ENCODE measurements around the gene SYNDIG1. TPM values are rescaled to one million over a fixed set of nuclear protein-coding genes. Genes with fewer than 3 reads are reported as not detected.

Gene SYNDIG1
- total RNA-seq, 1 donor from 2014 or later = not detected

- H3K4me3 ChIP-seq (ENCODE audit: low read depth, low read length) = no peak overlapping the region
- DNase-seq (ENCODE audit: low read depth) = no peak
- no peak for FAIRE-seq
- H3K36me3 ChIP-seq (ENCODE audit: control insufficient read depth, insufficient read depth, low read length) = no peaks in the 10 kb centered on the region
- no peaks in the 10 kb centered on the region for H3K27me3 ChIP-seq (ENCODE audit: control insufficient read depth, insufficient read depth, low read length)
- TF ChIP-seq CTCF (IDR thresholded peaks at IDR 0.05; ENCODE audit: insufficient read depth, low read length, severe bottlenecking) = no peak
Measured at GRCh38 chr20:24491041-24491756, 21.8 kb downstream of the SYNDIG1 start.

DNA sequence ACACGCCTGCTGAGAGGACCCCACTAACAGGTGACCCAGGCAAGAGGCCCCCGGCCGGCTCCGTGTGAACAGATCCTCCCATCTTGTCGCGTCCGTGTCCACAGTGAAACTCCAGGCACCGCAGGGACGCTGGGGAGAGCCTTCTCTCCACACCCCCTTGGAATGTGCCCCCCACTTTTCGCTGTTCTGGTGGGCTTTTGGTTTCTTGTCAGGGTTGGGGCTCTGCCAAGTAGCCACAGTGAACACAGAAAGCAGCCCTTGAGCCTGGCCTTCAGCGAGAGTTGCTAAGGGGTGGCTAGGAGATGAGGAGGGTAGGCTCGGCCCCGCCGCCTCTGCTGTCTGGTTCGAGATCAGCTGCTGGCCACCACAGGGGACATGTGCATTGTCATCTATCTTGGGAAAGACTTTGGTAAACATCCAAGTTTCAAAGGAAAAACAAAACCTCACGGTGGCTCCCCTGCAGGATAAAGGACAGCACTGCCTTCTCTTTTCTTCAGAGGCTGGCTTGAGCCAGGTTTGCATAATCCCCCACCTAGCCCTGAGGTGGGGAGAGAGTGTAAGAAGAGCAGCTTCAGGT is 22.7 kb downstream of the SYNDIG1 start:
- DNase-seq (ENCODE audit: low read depth) (no peak), FAIRE-seq (no peak)
- H3K27me3 ChIP-seq (ENCODE audit: control insufficient read depth, insufficient read depth, low read length) = no peaks in the 10 kb centered on the region
- no peak for TF ChIP-seq CTCF (IDR thresholded peaks at IDR 0.05; ENCODE audit: insufficient read depth, low read length, severe bottlenecking)
- no peaks in the 10 kb centered on the region for H3K36me3 ChIP-seq (ENCODE audit: control insufficient read depth, insufficient read depth, low read length)
- H3K4me3 ChIP-seq (ENCODE audit: low read depth, low read length) = no peak overlapping the region

DNA sequence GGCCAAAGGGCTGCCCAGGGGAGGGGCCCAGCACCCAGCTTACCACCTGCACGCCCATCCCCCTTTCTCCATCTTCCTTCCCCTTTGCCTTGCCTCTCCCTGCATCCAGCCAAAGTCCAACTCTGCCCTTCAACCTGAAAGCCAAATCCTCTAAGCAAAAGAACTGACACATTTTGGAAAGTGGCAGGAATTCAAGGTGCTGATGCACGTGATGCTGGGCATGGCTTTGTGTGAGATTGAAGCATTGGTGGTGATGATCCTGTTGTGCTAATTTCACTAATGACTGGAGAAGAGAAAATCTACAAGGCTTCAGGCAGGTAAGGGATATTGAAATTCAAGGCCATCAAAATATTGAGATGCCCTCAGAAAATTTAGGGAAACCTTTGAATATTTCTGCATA is 23.3 kb downstream of the SYNDIG1 start:
- FAIRE-seq (no peak), DNase-seq (ENCODE audit: low read depth) (no peak)
- Histone ChIP-seq H3K27me3 (ENCODE audit: control insufficient read depth, insufficient read depth, low read length) (no peaks in the 10 kb centered on the region), H3K36me3 (ENCODE audit: control insufficient read depth, insufficient read depth, low read length) (no peaks in the 10 kb centered on the region), H3K4me3 (ENCODE audit: low read depth, low read length) (no peak overlapping the region)
- TF ChIP-seq CTCF (IDR thresholded peaks at IDR 0.05; ENCODE audit: insufficient read depth, low read length, severe bottlenecking) = no peak

- DNase-seq (ENCODE audit: low read depth) (no peak), FAIRE-seq (peak; percentile 7)
- no peak for TF ChIP-seq CTCF (IDR thresholded peaks at IDR 0.05; ENCODE audit: insufficient read depth, low read length, severe bottlenecking)
- H3K27me3 ChIP-seq (ENCODE audit: control insufficient read depth, insufficient read depth, low read length) = no peaks in the 10 kb centered on the region
- no peaks in the 10 kb centered on the region for H3K36me3 ChIP-seq (ENCODE audit: control insufficient read depth, insufficient read depth, low read length)
- H3K4me3 ChIP-seq (ENCODE audit: low read depth, low read length) = no peak overlapping the region
Measured at GRCh38 chr20:24493181-24493580, 23.8 kb downstream of the SYNDIG1 start.

DNA sequence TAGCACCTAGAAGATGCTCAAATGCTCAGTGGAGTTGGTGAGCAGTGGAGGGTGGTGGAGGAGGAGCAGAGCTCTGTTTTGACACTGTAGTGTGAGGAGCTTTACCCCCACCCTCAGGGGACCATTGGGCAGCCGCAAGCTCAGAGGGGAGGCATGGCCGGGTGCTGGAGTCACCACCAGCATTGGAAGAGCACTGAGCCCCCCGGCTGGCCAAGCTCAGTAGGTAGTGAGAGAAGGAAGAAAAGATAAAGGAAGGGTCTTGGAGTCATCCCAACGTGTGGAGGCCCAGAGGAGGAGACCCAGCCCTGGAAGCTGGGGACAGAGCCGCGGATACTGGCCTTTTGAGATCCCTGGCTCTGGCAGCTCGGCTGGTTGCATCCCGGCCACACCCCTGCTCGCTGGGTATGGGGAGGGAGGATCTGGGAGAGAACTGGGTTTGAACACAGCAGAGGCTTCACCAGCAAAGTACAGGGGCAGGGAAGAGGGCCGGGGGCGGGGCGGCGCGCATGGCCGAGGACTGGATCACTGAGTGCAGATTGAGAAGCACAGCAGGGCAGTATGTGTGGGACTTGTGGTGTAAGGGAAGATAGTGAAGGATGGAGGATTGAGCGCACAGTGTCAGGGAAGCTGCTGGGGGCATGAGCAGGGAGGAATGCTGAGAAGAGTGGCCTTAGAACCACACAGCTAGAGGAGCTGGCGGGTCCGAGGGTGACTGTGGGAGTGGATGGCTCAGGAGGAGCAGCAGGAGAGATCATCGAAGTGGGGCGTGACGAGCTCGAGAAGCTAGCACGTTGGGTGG is 24.4 kb downstream of the SYNDIG1 start:
- Histone ChIP-seq H3K36me3 (ENCODE audit: control insufficient read depth, insufficient read depth, low read length) (no peaks in the 10 kb centered on the region), H3K4me3 (ENCODE audit: low read depth, low read length) (no peak overlapping the region), H3K27me3 (ENCODE audit: control insufficient read depth, insufficient read depth, low read length) (no peaks in the 10 kb centered on the region)
- no peak for FAIRE-seq
- no peak for TF ChIP-seq CTCF (IDR thresholded peaks at IDR 0.05; ENCODE audit: insufficient read depth, low read length, severe bottlenecking)
- no peak for DNase-seq (ENCODE audit: low read depth)
